ENCODE measurements around the gene BRD7.
"Not testable (repeated sequence)": the region's sequence is repeated elsewhere in the genome, so short reads cannot be mapped to it uniquely, and the experiment has no call there.

The BRD7 gene

GRCh38 chr16:50354629-50355456, 13.9 kb downstream of the BRD7 start:
- peak in 2 of 5 experiments; percentile 15 to 24 for DNase-seq

- DNase-seq: no peak
Measured at GRCh38 chr16:50354082-50354481, 14.7 kb downstream of the BRD7 start.

- DNase-seq: no peak
Measured at GRCh38 chr16:50351952-50352351, 16.8 kb downstream of the BRD7 start.

- no peak for DNase-seq
Measured at GRCh38 chr16:50351116-50351515, 17.7 kb downstream of the BRD7 start.

- not testable (repeated sequence) for DNase-seq
Measured at GRCh38 chr16:50345210-50345609, 23.6 kb downstream of the BRD7 start.

- DNase-seq: not testable (repeated sequence)
Measured at GRCh38 chr16:50343566-50343965, 25.2 kb downstream of the BRD7 start.

GRCh38 chr16:50340578-50340977, 28.2 kb downstream of the BRD7 start:
- DNase-seq: no peak

- DNase-seq: peak in 2 of 5 experiments; percentile 68 to 87
Measured at GRCh38 chr16:50338371-50339231, 30.2 kb downstream of the BRD7 start.

- no peak for DNase-seq
Measured at GRCh38 chr16:50336884-50337283, 31.9 kb downstream of the BRD7 start.

- peak in 2 of 5 experiments; percentile 66 to 91 for DNase-seq
Measured at GRCh38 chr16:50335196-50335958, 33.4 kb downstream of the BRD7 start.

GRCh38 chr16:50334106-50334975, 34.4 kb downstream of the BRD7 start:
- no peak for DNase-seq

- no peak for DNase-seq
Measured at GRCh38 chr16:50332599-50332998, 36.2 kb downstream of the BRD7 start.

- no peak for DNase-seq
Measured at GRCh38 chr16:50331570-50331969, 37.2 kb downstream of the BRD7 start.

- DNase-seq: no peak
Measured at GRCh38 chr16:50329446-50330189, 39.2 kb downstream of the BRD7 start.

- peak in 4 of 5 experiments; percentile 28 to 95 (median 62) for DNase-seq
Measured at GRCh38 chr16:50326835-50327465, 41.8 kb downstream of the BRD7 start.

- DNase-seq: no peak
Measured at GRCh38 chr16:50326264-50326663, 42.5 kb downstream of the BRD7 start.

- no peak for DNase-seq
Measured at GRCh38 chr16:50324345-50324744, 44.4 kb downstream of the BRD7 start.

- DNase-seq: peak in 1 of 5 experiments; percentile 44
Measured at GRCh38 chr16:50323335-50324011, 45.3 kb downstream of the BRD7 start.

- DNase-seq: no peak
Measured at GRCh38 chr16:50322333-50322732, 46.5 kb downstream of the BRD7 start.

GRCh38 chr16:50320310-50320709, 48.5 kb downstream of the BRD7 start:
- no peak for DNase-seq

All from T-helper 2 cell (primary cell).